ENCODE results near the gene HUS1.

DNA sequence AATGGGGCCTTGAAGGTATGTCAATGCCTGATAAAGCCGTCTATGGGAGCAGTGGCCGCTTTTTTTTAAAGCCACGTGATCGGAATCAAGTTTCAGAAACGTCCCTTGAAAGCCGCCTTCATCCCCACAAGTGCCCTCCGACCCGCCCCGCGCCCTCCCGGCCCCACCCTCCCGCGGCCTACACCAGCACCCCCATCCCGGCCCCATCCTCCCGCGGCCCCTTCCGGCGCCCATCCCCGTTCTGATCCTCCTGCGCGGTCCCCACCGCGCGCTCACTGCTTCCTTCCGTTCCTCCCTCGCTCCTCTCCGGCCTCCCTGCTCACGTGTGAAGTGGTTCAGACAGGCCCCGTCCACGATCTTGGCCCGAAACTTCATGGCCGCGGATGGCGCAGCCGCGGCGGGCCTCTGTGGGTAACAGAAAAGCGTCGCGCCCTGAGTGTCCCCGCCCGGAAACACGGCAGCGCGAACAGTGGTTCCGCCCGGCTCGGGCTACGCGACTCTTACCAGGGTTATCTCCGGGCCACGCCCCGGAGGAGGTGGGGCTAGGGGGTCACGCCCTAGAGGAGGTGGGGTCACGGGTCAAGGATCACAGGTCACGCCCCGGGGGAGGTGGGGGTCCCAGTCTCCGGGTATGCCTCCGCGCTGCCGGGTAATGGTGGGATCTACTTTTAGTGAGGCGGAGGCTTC, at the start of gene HUS1:
- TF ChIP-seq, protein P1, sequence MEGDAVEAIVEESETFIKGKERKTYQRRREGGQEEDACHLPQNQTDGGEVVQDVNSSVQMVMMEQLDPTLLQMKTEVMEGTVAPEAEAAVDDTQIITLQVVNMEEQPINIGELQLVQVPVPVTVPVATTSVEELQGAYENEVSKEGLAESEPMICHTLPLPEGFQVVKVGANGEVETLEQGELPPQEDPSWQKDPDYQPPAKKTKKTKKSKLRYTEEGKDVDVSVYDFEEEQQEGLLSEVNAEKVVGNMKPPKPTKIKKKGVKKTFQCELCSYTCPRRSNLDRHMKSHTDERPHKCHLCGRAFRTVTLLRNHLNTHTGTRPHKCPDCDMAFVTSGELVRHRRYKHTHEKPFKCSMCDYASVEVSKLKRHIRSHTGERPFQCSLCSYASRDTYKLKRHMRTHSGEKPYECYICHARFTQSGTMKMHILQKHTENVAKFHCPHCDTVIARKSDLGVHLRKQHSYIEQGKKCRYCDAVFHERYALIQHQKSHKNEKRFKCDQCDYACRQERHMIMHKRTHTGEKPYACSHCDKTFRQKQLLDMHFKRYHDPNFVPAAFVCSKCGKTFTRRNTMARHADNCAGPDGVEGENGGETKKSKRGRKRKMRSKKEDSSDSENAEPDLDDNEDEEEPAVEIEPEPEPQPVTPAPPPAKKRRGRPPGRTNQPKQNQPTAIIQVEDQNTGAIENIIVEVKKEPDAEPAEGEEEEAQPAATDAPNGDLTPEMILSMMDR (IDR thresholded peaks at IDR 0.05) = no peak
- no peak for TF ChIP-seq POLR2A (IDR thresholded peaks at IDR 0.05)

All from testis (tissue), 2 donors.